C4-2B (cell line): ENCODE results near the gene CALCB.

Experiments used
- ZFX ChIP-seq: fragments of 450-650 bp; IDR thresholded peaks from 2 replicates; pipeline ENCODE4 v1.6.1; 2017
- TF ChIP-seq, protein P1 (sequence below): fragments of 450-650 bp; conservative IDR thresholded peaks from 2 replicates; pipeline ENCODE4 v1.5.1; 2017; ENCODE audit warnings: mild to moderate bottlenecking

GRCh38 chr11:15091625-15092024, 18.2 kb downstream of the CALCB start:
- TF ChIP-seq, protein P1, sequence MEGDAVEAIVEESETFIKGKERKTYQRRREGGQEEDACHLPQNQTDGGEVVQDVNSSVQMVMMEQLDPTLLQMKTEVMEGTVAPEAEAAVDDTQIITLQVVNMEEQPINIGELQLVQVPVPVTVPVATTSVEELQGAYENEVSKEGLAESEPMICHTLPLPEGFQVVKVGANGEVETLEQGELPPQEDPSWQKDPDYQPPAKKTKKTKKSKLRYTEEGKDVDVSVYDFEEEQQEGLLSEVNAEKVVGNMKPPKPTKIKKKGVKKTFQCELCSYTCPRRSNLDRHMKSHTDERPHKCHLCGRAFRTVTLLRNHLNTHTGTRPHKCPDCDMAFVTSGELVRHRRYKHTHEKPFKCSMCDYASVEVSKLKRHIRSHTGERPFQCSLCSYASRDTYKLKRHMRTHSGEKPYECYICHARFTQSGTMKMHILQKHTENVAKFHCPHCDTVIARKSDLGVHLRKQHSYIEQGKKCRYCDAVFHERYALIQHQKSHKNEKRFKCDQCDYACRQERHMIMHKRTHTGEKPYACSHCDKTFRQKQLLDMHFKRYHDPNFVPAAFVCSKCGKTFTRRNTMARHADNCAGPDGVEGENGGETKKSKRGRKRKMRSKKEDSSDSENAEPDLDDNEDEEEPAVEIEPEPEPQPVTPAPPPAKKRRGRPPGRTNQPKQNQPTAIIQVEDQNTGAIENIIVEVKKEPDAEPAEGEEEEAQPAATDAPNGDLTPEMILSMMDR: no peak
- no peak for TF ChIP-seq ZFX
